G401.6 (cell line): ENCODE data around the gene GRB10.

ENCODE experiments used
- FAIRE-seq: peaks from 2 replicates; lab custom pipeline; 2012; peaks lifted over from hg19 to GRCh38; lab: Jason Lieb, UNC

Gene GRB10

GRCh38 chr7:50718876-50719275 is 63.8 kb downstream of the GRB10 start:
- FAIRE-seq, result no peak

GRCh38 chr7:50718311-50718710 is 64.4 kb downstream of the GRB10 start:
- no peak for FAIRE-seq

- no peak for FAIRE-seq
Observed at GRCh38 chr7:50717181-50717580, 65.5 kb downstream of the GRB10 start.

- no peak for FAIRE-seq
Observed at GRCh38 chr7:50714857-50715256, 67.8 kb downstream of the GRB10 start.

GRCh38 chr7:50713123-50713965 is 69.4 kb downstream of the GRB10 start:
- FAIRE-seq, result no peak

- no peak for FAIRE-seq
Observed at GRCh38 chr7:50712252-50713122, 70.2 kb downstream of the GRB10 start.

GRCh38 chr7:50711271-50712175 is 71.2 kb downstream of the GRB10 start:
- no peak for FAIRE-seq

GRCh38 chr7:50710441-50711154 is 72.1 kb downstream of the GRB10 start:
- no peak for FAIRE-seq

- no peak for FAIRE-seq
Observed at GRCh38 chr7:50709151-50709550, 73.5 kb downstream of the GRB10 start.

GRCh38 chr7:50707236-50708006 is 75.3 kb downstream of the GRB10 start:
- no peak for FAIRE-seq

- no peak for FAIRE-seq
Observed at GRCh38 chr7:50706469-50706937, 76.2 kb downstream of the GRB10 start.

- FAIRE-seq, result no peak
Observed at GRCh38 chr7:50704844-50705243, 77.9 kb downstream of the GRB10 start.

- no peak for FAIRE-seq
Observed at GRCh38 chr7:50703654-50704053, 79.0 kb downstream of the GRB10 start.

- FAIRE-seq, result no peak
Observed at GRCh38 chr7:50699143-50699542, 83.6 kb downstream of the GRB10 start.

GRCh38 chr7:50697748-50698147 is 84.9 kb downstream of the GRB10 start:
- FAIRE-seq, result no peak

GRCh38 chr7:50696810-50697582 is 85.7 kb downstream of the GRB10 start:
- no peak for FAIRE-seq

GRCh38 chr7:50695026-50695425 is 87.7 kb downstream of the GRB10 start:
- no peak for FAIRE-seq

- FAIRE-seq, result no peak
Observed at GRCh38 chr7:50693455-50694130, 89.1 kb downstream of the GRB10 start.

- FAIRE-seq, result no peak
Observed at GRCh38 chr7:50690541-50691011, 92.1 kb downstream of the GRB10 start.
